ENCODE measurements around the gene LRP11.

DNA sequence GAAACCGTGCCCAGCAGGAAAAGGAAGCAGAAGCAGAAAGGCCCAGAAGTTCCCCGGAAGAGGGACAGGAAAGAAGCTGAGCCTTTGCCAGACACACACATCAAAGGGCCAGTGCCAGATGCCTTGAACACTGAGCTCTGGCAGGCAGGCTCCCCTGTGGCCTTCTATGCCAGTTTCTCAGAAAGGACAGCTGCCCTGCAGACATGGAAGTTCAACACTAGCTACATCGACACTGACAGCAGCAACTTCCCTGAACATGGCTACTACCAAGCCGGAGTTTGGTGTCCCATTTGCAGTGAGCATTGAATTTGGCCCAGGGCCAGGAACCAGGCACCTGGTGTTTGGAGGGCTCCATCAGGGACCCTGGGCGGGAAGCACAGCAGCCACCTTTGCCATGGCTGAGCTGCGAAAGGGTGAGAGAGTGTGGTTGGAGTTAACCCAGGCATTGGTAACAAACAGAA lies 41.8 kb upstream of the LRP11 start:
- TF ChIP-seq, protein P1, sequence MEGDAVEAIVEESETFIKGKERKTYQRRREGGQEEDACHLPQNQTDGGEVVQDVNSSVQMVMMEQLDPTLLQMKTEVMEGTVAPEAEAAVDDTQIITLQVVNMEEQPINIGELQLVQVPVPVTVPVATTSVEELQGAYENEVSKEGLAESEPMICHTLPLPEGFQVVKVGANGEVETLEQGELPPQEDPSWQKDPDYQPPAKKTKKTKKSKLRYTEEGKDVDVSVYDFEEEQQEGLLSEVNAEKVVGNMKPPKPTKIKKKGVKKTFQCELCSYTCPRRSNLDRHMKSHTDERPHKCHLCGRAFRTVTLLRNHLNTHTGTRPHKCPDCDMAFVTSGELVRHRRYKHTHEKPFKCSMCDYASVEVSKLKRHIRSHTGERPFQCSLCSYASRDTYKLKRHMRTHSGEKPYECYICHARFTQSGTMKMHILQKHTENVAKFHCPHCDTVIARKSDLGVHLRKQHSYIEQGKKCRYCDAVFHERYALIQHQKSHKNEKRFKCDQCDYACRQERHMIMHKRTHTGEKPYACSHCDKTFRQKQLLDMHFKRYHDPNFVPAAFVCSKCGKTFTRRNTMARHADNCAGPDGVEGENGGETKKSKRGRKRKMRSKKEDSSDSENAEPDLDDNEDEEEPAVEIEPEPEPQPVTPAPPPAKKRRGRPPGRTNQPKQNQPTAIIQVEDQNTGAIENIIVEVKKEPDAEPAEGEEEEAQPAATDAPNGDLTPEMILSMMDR (IDR thresholded peaks at IDR 0.05) = no peak
- no peak for TF ChIP-seq NFE2L2 (conservative IDR thresholded peaks at IDR 0.05; ENCODE audit: low read length)
- TF ChIP-seq ESRRA (IDR thresholded peaks at IDR 0.05; ENCODE audit: borderline replicate concordance, low read length) = no peak
- TF ChIP-seq, protein P2, sequence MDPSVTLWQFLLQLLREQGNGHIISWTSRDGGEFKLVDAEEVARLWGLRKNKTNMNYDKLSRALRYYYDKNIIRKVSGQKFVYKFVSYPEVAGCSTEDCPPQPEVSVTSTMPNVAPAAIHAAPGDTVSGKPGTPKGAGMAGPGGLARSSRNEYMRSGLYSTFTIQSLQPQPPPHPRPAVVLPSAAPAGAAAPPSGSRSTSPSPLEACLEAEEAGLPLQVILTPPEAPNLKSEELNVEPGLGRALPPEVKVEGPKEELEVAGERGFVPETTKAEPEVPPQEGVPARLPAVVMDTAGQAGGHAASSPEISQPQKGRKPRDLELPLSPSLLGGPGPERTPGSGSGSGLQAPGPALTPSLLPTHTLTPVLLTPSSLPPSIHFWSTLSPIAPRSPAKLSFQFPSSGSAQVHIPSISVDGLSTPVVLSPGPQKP (IDR thresholded peaks at IDR 0.05; ENCODE audit: low read depth, low read length) = no peak
- no peak for TF ChIP-seq RFX5 (IDR thresholded peaks at IDR 0.05)
- TF ChIP-seq KDM1A (IDR thresholded peaks at IDR 0.05; ENCODE audit: low read depth) = no peak
- TF ChIP-seq, protein P3, sequence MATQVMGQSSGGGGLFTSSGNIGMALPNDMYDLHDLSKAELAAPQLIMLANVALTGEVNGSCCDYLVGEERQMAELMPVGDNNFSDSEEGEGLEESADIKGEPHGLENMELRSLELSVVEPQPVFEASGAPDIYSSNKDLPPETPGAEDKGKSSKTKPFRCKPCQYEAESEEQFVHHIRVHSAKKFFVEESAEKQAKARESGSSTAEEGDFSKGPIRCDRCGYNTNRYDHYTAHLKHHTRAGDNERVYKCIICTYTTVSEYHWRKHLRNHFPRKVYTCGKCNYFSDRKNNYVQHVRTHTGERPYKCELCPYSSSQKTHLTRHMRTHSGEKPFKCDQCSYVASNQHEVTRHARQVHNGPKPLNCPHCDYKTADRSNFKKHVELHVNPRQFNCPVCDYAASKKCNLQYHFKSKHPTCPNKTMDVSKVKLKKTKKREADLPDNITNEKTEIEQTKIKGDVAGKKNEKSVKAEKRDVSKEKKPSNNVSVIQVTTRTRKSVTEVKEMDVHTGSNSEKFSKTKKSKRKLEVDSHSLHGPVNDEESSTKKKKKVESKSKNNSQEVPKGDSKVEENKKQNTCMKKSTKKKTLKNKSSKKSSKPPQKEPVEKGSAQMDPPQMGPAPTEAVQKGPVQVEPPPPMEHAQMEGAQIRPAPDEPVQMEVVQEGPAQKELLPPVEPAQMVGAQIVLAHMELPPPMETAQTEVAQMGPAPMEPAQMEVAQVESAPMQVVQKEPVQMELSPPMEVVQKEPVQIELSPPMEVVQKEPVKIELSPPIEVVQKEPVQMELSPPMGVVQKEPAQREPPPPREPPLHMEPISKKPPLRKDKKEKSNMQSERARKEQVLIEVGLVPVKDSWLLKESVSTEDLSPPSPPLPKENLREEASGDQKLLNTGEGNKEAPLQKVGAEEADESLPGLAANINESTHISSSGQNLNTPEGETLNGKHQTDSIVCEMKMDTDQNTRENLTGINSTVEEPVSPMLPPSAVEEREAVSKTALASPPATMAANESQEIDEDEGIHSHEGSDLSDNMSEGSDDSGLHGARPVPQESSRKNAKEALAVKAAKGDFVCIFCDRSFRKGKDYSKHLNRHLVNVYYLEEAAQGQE (IDR thresholded peaks at IDR 0.05) = no peak
- no peak for TF ChIP-seq EP300 (IDR thresholded peaks at IDR 0.05)
- TF ChIP-seq MAZ (IDR thresholded peaks at IDR 0.05; ENCODE audit: borderline replicate concordance, low read depth, low read length) = no peak
- TF ChIP-seq, protein P4, sequence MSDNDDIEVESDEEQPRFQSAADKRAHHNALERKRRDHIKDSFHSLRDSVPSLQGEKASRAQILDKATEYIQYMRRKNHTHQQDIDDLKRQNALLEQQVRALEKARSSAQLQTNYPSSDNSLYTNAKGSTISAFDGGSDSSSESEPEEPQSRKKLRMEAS (IDR thresholded peaks at IDR 0.05) = no peak
- no peak for TF ChIP-seq KDM5A (IDR thresholded peaks at IDR 0.05)

Data from A549 (cell line).